ENCODE measurements around the gene MMP14.

MMP14 gene

GRCh38 chr14:22892488-22892887 lies 56.1 kb downstream of the MMP14 start:
- intact Hi-C loops (cut with DNase I; ENCODE audit: low total_unique reads), result no loop called here
- peaks cover 0 to 10% (median 6%) of the 10 kb centered on the region in 4 donors for H3K4me1 ChIP-seq
- peak in 1 of 2 donors; percentile 41 for DNase-seq

GRCh38 chr14:22893706-22894105 lies 57.3 kb downstream of the MMP14 start:
- Histone ChIP-seq H3K9me3 (no peaks in the 10 kb centered on the region), H3K4me3 (no peak overlapping the region), H3K27ac (no peak overlapping the region), H3K4me1 (peaks cover 0 to 6% (median 2%) of the 10 kb centered on the region in 4 donors), H3K36me3 (no peaks in the 10 kb centered on the region), H3K27me3 (no peaks in the 10 kb centered on the region)
- no peak for DNase-seq
- no peak for TF ChIP-seq CTCF (IDR thresholded peaks at IDR 0.05)
- intact Hi-C loops (cut with DNase I; ENCODE audit: low total_unique reads), result no loop called here

More at GRCh38 chr14:22892488-22892887, 56.1 kb downstream of the MMP14 start:
- Histone ChIP-seq H3K36me3 (no peaks in the 10 kb centered on the region), H3K9me3 (no peaks in the 10 kb centered on the region), H3K27ac (no peak overlapping the region), H3K27me3 (no peaks in the 10 kb centered on the region), H3K4me3 (no peak overlapping the region)
- TF ChIP-seq CTCF (IDR thresholded peaks at IDR 0.05), result no peak

- H3K4me3 ChIP-seq, result no peak overlapping the region
- intact Hi-C loops (cut with DNase I; ENCODE audit: low total_unique reads), result no loop called here
- H3K36me3 ChIP-seq, result peaks cover 0 to 2% (median 1%) of the 10 kb centered on the region in 3 donors
- no peaks in the 10 kb centered on the region for H3K9me3 ChIP-seq
- DNase-seq, result peak in 1 of 2 donors; percentile 15
- peaks cover 0 to 8% (median 2%) of the 10 kb centered on the region in 4 donors for H3K4me1 ChIP-seq
- no peak overlapping the region for H3K27ac ChIP-seq
- no peaks in the 10 kb centered on the region for H3K27me3 ChIP-seq
- TF ChIP-seq CTCF (IDR thresholded peaks at IDR 0.05), result no peak
Measured at GRCh38 chr14:22895402-22895801, 59.0 kb downstream of the MMP14 start.

GRCh38 chr14:22896356-22896755 lies 60.0 kb downstream of the MMP14 start:
- Histone ChIP-seq H3K36me3 (peaks cover 7 to 11% (median 11%) of the 10 kb centered on the region in 3 donors), H3K4me1 (peaks cover 0 to 8% (median 2%) of the 10 kb centered on the region in 4 donors), H3K27ac (no peak overlapping the region), H3K9me3 (no peaks in the 10 kb centered on the region), H3K4me3 (no peak overlapping the region), H3K27me3 (no peaks in the 10 kb centered on the region)
- TF ChIP-seq CTCF (IDR thresholded peaks at IDR 0.05), result no peak
- intact Hi-C loops (cut with DNase I; ENCODE audit: low total_unique reads), result no loop called here
- peak in 1 of 2 donors; percentile 51 for DNase-seq

- no peak overlapping the region for H3K4me3 ChIP-seq
- H3K27ac ChIP-seq, result no peak overlapping the region
- DNase-seq, result no peak
- H3K4me1 ChIP-seq, result peaks cover 0 to 8% (median 2%) of the 10 kb centered on the region in 4 donors
- no peak for TF ChIP-seq CTCF (IDR thresholded peaks at IDR 0.05)
- peaks cover 11 to 15% (median 15%) of the 10 kb centered on the region in 3 donors for H3K36me3 ChIP-seq
- H3K27me3 ChIP-seq, result no peaks in the 10 kb centered on the region
- intact Hi-C loops (cut with DNase I; ENCODE audit: low total_unique reads), result no loop called here
- no peaks in the 10 kb centered on the region for H3K9me3 ChIP-seq
Measured at GRCh38 chr14:22896760-22897159, 60.4 kb downstream of the MMP14 start.

GRCh38 chr14:22897357-22897756 lies 61.0 kb downstream of the MMP14 start:
- no peak overlapping the region for H3K4me3 ChIP-seq
- peaks cover 0 to 8% (median 2%) of the 10 kb centered on the region in 4 donors for H3K4me1 ChIP-seq
- no peaks in the 10 kb centered on the region for H3K27me3 ChIP-seq
- TF ChIP-seq CTCF (IDR thresholded peaks at IDR 0.05), result no peak
- intact Hi-C loops (cut with DNase I; ENCODE audit: low total_unique reads), result no loop called here
- H3K27ac ChIP-seq, result no peak overlapping the region
- peaks cover 17 to 21% (median 17%) of the 10 kb centered on the region in 3 donors for H3K36me3 ChIP-seq
- no peaks in the 10 kb centered on the region for H3K9me3 ChIP-seq
- DNase-seq, result peak in 1 of 2 donors; percentile 11
